Stimulated activated naive CD4-positive, alpha-beta T cell (primary cell): ENCODE measurements around the gene GNA14.
"Not testable (repeated sequence)": the region's sequence is repeated elsewhere in the genome, so short reads cannot be mapped to it uniquely, and the experiment has no call there.

ENCODE experiments used
- DNase-seq, 6 experiments: peaks; one replicate each; lab custom pipeline; 2025; lab: John Stamatoyannopoulos, UW

The GNA14 gene

DNA sequence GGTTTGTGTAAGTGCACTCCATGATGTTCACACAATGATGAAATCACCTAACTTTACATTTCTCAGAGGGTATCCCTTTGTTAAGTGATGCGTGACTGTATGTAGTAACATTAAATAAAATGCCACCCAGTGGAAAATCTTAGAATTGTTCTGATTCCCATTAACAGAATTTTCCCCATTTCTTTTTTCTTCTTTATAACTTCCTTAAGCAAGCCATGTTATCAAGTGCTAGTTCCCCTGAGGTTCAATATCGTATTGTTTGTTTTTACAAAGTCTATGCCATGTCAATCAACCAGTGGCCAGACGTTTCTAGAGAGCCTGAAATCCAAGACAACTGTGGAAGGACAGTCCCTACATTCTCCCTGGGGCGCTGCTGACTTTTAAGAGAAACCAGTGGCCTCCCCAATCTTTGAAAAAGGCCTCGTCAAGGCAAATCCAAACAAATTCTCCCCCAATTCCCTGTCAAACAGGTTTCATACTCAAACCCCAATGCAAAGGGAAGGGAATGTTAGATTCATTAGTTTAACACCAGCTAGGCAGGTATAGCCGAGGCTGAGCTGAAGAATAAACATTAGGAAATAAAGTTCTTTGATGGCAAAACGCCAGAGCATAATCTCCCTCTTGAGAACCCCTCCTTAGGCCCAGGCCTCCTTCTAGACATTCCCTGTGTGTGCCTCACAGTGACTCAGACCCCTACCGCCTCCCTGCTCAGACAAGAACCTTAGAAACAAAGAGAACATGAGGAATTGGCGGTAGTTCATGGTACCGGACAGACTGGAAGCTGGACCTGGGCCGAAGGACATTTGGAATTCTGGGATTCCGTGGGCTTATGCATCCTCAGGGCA is 198.7 kb downstream of the GNA14 start:
- DNase-seq, result no peak

DNA sequence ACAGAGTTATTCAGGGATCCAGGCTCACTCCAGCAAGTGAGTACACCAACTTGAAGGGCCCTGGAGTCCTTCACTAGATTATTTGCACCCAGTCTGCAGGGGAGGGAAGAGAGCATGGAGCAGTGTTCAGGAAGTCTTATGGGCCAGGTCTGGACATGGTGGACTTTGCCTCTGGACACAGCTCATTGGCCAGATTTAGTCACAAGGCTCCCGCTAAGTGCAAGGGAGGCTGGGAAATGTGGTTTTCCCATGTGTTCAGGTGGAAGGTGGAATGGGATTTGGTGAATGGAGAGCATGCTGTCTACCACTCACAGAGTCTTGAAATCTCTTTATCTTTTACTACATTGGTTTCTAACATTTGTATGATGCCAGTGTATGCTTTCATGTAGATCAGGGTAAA is 200.5 kb downstream of the GNA14 start:
- DNase-seq, result no peak

DNA sequence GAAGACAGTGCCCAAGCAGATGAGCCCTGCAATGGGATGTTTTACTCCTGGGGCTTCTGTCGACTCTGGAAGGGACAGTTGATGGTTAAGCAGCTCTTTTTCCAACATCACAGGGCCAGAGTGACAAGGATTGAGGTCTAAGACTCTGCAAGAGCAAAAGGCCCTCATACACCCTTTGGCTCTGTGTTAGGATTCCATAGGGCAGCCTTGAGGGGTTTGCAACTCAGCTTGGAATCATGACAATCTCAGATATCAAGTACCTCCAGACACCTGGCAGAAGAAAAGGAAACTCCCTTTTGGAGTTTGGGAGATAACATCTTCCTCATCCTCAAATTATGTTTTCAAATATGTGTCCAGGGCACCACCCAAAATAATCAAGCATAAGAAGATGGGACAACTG is 205.7 kb downstream of the GNA14 start:
- no peak for DNase-seq

DNA sequence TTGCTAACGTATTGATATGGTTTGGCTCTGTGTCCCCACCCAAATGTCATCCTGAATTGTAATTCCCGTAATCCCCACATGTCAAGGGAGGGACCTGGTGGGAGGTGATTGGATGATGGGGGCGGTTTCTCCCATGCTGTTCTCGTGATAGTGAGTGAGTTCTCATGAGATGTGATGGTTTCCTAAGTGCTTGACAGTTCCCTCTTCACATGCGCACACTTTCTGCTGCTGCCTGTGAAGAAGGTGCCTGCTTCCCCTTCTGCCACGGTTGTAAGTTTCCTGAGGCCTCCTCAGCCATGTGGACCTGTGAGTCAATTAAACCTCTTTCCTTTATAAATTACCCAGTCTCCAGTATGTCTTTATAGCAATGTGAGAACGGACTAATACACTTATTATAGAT is 207.0 kb downstream of the GNA14 start:
- DNase-seq, result not testable (repeated sequence)

DNA sequence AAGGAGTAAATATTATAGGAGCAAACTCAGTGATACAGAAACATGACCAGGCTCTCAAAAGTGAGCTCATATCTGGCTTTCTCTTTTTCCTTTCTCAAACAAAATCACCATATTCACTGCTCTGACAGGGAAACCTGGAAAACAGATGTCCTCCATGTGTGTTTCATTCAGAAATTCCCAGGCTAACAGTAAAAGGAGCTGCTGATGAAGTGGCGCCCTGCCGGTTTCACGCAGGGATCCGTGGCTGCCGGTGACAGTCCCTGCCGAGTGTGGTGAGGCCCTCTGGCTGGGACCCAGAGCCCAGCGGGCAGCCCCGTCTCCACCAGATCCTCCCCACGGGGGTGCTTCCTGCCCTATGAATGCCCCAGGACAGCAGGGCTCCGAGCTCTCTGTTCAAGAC is 208.1 kb downstream of the GNA14 start:
- DNase-seq, result no peak

DNA sequence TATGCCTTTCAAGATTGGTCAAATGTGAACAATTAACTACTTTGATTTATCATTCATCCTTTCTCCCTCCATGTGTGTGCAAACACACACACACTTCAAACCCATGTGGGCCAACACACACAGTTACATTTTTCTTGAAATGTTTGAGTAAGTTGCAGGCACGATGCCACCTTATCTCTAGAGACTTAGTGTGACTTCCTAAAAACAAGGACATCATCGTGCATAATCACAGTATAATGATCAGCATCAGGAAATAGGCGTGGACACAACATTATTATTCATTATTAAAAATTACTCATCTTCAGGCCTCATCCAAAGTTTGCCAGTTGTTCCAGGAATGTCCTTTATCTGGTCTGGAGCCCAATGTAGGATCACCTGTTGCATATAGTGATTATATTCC is 209.5 kb downstream of the GNA14 start:
- no peak for DNase-seq

DNA sequence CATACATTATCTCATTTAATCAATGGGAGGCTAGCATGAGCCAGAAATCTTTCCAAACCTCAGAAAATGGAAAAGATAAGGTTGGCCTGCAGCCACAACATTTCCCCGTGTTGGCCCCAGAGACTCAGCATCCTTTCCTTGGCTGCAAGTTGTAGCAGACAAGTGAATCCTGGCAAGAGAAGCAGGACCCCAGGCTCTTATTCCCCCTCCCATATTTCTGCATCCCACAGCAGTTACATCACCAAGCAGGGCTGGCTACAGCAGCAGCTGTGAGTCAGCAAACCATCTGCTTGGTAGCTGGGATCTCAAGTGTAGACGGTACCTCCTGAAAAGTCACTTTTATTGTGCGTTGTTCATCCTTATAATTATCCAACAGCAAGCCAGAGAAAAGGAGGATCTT is 212.4 kb downstream of the GNA14 start:
- DNase-seq, result no peak

DNA sequence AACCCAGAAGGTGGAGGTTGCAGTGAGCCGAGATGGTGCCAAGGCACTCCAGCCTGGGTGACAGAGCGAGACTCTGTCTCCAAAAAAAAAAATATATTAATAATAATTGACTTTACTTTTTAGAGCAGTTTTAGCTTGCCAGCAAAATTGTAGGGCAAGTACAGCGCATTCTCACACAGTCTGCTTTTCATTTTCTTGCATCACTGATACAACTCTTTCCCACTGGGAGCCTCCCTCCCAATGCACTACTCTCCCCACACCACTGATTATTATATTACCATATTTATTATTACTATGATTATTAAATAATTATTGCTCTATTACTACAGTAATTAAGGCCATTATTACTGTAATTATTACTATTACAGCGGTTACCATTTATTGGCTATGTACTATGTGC is 212.8 kb downstream of the GNA14 start:
- DNase-seq, result no peak

DNA sequence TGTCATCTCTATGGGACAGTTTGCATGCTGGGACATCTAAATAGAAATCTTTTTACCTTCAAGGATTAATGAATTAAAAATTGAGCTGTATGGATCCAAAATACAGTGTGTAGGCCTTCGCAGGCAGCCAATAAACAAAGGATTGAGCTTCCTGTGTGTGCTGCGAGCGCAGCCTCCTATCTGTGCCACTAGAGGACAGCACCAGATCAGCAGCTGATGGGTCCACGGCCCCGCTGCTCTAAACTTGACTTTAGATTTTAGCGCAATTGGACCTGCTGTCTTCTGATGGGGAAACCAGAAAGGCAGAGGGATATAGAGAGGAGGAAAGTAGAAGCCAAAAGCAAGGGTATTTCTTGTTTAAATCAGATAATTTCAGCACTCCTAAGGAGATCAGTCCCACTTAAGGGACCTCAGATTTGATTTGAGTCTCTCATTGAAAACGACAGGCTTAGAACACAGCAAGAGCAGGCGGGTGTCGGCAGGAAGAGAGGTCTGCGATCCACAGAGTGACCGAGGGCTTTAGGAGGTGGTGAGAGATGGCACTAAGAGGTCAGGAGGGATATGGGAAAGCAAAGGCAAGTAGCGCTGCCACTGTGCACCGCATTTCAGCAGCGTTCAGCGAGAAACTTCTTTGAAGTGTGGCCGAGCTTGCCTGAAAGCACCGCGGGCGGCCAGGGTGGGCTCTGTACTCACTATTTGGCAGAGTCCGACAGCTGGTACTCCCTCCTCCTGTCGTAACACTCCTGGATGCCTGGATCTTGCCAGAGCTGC is 214.3 kb downstream of the GNA14 start:
- DNase-seq, result peak; percentile 16 to 54 (median 30)

DNA sequence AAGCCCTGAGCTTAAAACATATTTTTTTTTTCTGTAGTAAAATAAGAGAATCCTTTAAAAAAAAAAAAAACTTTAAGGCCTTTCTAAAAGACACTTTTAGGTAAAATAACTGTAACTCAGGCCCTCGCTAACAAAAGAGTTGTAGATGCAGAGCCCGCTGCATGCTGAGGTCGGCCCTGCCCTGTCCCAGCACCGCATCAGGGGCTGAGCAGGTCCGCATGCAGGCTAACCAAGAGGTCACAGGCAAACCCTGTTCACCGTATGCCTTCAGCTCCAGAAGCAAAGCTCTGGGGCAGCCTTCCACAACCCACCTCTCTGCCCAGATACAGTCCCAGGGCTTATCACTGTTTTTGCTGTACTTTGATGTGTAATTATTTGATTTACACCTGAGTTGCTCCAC is 216.1 kb downstream of the GNA14 start:
- no peak for DNase-seq

DNA sequence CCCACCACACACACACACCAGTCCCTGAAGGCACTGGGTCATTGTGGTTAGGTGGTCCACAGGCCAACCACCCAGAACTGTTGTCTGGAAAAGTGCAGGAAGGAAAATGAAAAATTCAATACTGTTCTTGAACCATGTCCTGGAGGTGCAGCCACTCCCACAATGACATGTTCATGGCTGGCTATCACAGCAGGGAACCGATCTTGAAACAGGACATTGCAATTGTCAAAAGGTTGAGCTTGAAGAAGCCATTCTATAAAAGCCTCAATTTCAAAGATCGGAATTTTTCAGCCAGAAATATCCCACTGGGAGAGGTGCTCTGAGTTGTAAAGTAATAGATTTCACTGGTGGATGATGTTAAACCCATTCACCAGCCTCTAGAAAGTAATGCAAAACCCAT is 218.2 kb downstream of the GNA14 start:
- no peak for DNase-seq

DNA sequence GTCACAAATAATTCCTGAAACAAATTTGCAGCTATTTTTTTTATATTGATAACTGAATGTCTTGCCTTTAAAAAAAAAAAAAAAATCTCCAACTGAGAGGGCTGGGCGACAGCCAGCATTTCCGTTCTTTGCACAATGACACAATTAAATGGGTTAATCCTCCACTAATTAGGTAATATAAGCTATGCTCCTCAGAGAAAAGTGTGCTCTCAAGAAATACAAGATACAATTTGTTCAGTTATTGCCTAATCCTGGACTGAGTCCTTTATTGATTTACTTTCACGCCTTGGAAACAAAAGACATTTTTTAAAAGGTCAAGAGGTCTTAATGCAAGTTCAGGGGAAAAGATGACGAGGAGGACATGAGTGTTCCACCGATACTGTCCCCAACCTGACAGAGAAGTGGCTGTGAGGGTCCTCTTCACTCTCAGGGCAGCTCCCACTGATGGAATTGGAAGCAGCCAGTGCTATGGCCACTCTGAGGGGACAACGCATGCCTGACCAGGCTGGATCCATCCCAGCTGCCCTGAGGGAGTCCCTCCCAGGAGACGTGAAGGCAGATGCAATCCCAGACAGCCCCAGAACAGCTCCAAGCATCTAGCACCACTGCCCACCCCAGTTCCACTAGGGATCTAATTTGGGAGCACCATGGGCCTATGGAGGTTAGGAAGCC is 220.7 kb downstream of the GNA14 start:
- DNase-seq, result no peak

DNA sequence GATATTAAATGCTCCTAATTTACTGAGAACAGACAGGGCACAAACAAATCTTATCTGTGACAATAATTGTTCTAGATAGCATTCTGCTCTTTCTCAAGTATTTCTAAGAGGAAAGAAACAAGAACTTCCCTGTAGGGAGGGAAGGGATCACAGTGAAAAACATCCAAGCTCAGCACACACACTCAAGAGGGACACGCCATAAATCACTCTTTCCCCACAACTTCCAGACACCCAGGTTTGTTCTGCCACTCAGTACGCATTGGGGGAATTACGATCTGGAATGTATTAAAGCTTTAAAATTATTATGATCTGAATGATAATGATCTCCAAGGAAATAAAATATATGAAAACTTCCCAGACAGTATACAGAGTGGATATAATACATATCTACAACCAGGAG is 221.4 kb downstream of the GNA14 start:
- no peak for DNase-seq

DNA sequence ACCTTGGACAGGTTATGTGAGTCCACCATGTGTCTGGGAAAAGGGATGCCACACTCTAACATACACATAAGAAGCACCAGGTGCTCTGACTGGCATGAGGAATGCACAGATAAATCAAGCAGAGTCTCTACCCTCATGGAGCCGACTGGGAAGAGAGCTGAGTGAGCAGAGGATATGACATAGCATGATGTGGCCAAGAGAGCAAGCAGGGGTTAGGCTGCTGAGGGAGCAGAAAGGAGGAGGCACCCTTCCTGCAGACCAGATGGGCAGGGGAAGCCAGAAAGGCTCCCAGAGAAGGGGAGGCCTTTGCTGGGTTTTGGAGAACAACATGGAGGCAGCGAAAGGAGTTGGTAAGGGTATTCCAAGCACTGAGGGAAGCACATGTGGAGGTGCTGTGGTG is 223.1 kb downstream of the GNA14 start:
- no peak for DNase-seq

DNA sequence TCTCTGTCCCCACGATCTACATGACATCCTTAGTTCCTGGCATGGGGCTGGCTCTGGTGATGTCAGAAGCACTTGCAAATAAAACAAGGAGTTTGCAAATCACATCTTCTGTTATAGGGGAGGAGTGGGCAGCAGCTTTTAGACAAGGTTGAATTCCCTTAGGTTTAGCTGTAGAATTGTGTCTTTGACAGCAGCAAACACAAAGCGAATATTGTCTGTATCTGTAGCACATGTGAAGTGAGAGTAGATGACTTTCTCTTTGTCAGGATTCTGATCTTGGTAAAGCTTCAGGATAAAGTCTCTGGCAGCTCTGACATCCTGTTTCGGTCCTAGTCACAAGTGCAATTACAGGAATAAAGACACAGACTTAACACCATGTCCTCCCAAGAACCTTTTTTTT is 224.3 kb downstream of the GNA14 start:
- DNase-seq, result no peak

DNA sequence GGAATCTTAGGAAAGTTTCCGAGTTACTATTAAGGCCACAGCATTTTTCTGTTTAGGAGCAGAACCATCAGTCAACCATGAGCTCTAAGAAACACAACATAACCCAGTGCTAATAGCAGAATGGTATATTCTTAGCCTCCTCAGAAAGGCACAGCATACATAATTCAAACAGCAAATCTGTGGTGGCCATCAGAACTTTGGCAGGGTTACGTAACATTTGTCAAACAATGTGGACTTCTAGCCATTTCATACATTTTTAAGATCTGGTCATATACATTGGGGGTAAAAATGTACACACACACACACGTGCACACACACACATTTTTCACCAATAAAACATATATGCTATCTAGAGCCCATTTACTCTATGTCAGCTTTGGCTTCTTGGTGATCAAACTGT is 225.2 kb downstream of the GNA14 start:
- DNase-seq, result no peak

DNA sequence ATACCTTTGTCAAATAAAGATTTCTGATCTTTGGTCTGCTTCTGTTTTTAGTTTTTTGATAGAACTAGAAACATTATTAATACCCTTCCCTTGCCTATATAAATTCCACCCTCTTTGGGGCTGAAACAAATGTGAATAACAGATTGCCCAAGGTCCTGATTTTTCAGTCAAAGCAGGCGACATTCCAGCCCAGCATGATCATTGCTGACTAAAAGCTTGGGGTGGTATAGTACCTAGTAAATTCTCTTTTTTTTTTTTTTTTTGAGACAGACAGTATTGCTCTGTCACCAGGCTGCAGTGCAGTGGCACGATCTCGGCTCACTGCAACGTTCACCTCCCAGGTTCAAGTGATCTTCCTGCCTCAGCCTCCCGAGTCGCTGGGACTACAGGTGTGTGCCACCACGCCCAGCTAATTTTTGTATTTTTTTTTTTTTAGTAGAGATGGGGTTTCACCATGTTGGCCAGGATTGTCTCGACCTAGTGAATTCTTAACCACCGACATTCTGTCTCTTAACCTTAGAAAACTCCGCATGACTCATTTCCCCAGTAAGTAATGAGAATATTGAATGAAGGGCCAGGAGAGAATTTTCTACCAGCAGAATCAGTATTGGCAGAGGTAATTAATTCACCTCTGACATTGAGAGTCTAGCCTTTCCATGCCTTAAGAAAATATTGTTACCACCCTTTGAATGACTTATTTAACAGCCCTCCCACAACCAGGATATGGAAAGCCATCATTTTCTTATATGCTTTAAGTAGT is 226.4 kb downstream of the GNA14 start:
- DNase-seq, result no peak

DNA sequence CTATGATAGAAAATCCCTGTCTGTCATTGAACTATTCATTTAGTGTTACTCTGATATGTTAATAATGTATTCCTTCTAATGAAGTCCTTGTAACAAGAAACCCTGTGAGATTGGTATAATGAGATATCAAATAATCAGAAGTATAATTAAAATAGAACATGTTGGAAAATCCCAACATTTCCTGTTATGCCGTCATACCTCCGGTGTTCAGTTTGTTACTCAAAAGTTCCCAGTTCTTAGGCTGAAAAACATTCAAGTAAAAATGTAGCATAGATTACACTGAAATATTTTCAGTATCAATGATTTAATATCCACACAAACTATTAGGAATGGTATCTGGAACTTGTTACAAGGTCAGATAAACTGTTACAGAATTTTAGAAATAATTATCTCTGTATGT is 227.5 kb downstream of the GNA14 start:
- DNase-seq, result no peak

DNA sequence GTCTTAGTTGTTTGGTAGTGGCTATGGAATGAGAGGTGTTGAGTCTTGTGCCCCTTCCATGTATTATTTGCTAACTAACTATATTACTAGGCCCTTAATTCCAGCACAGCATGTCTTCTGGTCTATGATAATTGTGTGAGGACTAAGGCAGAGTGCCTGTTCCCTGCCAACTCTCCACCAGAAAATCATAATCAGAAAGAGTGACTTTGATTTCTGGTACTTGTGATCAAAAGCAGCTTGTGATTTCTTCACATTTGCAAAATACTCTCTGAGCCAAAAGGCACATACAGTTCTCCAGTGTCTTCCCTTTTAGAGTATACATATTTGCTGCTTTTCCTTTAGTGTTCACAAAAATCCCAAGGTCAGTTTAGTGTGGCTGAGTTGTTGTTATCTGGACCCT is 229.9 kb downstream of the GNA14 start:
- DNase-seq, result no peak

DNA sequence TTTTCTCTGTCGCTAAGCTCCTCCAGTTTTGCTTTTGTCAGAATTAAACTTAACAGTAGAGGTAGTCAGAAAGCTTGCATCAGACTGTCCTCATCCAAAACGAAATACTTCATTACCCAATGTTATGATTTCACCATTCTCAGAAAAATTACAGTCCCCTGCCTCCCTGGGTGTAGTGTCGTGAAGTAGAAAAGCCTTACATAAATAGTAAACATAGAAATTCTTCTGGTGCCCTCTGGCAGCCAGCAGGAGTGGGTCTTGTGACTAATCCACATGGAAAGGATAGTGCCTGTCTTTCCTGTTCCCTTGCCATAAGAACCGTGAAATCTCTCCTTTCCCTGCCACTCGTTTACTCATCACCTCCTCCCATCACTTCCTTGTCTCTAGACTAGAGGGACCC is 230.6 kb downstream of the GNA14 start:
- DNase-seq, result no peak

DNA sequence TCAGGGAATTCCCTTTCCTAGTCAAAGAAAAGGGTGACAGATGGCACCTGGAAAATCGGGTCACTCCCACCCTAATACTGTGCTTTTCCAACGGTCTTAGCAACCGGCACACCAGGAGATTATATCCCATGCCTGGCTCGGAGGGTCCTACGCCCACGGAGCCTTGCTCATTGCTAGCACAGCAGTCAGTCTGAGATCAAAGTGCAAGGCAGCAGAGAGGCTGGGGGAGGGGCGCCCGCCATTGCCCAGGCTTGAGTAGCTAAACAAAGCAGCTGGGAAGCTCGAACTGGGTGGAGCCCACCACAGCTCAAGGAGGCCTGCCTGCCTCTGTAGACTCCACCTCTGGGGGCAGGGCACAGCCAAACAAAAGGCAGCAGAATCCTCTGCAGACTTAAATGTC is 239.6 kb downstream of the GNA14 start:
- DNase-seq, result not testable (repeated sequence)

DNA sequence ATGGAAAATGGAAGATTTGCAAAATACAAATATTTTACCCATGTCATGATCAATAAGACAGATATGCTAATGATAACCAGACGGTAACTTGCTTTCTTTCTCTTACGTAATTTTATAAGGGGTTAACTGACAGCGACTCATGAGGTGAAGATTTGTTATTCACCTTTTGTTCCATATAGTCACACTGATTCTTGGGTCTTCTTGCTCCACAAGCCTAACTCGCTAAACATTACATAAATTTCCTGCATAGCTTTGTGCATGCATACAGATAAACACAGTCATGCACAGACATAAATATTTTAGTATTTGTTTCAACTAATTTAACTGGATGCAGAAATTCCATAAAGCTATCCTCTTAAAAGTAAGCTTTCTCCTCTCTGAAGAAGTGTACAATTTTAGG is 244.9 kb downstream of the GNA14 start:
- DNase-seq, result no peak
